Measurements from ENCODE around the gene CA7. TPM values are rescaled to one million over a fixed set of nuclear protein-coding genes. Genes with fewer than 3 reads are reported as not detected.

Gene CA7
- not detected in 2 replicates for total RNA-seq

DNA sequence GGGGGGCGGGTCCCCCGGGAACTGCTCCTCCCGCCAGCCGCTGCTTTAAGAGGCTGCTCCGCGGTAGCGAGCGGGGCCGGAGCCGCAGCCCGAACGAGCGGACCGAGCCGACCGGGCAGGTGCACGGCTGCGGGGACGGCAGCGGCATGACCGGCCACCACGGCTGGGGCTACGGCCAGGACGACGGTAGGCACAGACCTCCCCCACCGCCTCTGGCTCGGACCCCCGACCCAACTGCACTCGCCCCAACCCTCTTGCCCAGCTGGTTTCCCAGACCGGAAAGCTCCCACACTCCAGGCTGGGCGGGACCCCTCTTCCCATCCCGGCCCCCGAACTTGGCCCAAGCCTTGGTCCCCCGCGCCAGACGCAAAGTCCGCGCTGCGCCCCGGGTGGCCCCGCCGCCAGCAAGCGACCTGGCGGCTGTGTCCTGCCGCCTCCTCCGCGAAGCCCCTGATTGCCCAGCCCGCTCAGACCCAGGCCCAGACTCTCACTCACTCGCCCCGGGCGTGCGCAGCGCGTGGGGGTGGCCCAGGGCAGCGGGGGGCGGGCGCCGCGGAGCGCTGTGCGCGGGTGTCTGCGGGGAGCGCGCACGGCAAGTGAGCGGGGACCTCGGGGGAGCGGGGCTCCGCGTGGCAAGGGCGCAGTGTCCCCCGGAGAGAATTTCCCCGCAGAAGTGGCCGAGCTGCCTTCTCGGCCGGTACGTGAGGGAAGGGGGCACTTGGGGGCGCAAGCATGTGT is at the start of gene CA7:
Gene CA7 (plus strand): TSS at position 73 of the 738 bp plus-strand sequence. CDS start 74 bp downstream, at position 147.

GRCh38 chr16:66801320-66802105 is 42.7 kb upstream of the CA7 start, which contains the start of gene TERB1:
TSS of gene TERB1 (minus strand) at chr16:66801584. CDS start at chr16:66796798, 4,786 bp downstream.

DNA sequence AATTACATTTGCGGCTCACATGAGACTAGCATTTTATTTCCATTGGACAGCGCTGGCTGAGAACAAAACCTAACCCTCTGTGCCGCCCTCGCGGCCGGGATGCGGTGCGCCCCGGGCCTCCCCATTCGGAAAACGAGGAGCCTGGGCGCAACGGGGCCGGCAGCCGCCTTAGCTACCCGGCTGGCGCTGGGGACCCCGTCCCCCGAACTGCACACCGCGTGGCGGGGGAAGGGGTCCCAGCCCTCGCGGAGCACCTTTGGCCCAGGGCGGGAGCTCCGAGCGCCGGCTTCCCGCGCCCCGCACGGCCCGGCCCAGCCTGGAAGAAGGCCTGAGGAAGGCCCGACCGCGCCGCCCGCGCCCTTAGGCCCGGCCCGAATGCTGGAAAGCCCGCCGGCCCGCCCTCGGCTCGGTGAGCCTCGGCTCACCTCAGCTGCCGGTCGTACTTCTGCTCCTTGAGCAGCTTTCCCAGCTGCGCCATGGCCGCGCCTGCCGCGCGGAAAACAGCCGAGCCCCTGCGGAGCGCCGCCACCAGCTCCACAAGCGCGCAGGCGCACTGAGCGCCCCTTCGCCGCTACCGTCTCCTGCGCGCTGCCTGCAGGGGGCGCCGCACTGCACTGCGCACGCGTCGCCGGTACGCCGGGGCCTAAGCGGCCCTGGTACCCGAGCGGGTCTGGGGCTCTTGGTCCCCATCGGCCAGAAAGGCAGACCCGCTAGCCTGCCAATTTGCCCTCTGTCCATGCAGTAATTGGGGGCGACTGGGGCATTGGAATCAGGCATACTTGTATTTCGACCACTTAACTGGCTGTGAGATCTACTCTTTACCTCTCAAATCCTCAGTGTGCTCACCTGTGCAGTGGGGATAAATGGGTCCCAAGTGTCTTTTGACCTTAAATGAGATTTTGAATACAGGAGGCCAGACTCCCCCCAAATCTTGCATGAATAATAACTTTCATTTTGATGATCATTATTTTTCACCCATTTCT is 13.5 kb upstream of the CA7 start, which contains the start of gene NAE1:
Gene NAE1 (minus strand): TSS at position 555 of the 983 bp plus-strand sequence. CDS start 77 bp downstream, at position 478.

DNA sequence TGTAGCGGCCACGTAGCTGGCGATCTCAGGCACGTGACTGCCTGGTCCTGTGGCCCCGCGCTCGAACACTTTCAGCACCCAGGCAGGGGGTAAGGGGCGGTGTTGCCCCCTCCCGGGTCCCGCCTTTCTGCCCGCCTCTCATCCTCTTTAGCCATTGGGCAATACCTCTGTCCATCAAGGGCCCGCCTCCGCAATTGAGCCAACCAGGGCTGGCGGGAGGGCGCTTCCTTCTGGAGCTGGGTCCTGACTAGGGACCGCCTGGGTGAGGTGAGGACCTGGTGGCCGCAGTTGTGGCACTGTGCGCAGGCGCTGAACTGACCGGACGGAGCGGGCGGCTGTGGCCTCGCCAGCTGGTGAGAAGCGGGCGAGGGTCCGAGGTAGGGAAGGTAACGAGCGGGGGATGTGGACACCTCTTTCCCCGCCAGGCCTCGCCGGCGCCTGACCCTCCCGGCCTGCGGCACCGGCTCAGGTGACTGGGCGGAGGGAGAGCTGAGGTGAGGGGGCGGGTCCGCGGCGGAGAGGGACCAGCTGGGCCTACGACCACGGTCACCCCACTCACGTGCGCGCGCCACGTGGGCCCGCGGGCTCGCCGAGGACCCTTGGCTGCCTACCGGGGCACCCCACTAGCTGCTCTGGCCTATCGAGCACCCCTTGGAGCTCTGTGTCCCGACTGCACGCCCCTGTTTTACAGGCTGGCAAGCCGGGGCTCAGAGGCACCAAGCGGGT is 36.2 kb downstream of the CA7 start, which contains the start of gene PDP2:
Gene PDP2 (plus strand): TSS at position 228 of the 726 bp plus-strand sequence. CDS start 3,770 bp downstream, outside the sequence.

Other genes starting within 250 kb of the CA7 start
- gene CMTM3, start 239.7 kb upstream of the CA7 start, total RNA-seq, result 8.5 and 13.9 TPM in 2 replicates
- 19.6 and 20.6 TPM in 2 replicates for gene CMTM4, start 147.7 kb upstream of the CA7 start, total RNA-seq
- gene DYNC1LI2, start 92.8 kb upstream of the CA7 start, total RNA-seq, result 131 and 156 TPM in 2 replicates
- gene TERB1, start 42.8 kb upstream of the CA7 start, total RNA-seq, result 0.11 TPM in 1 of 2 replicates, not detected in the other
- 69.6 and 122 TPM in 2 replicates for gene NAE1, start 13.4 kb upstream of the CA7 start, total RNA-seq
- 17.1 and 17.7 TPM in 2 replicates for gene PDP2, start 36.1 kb downstream of the CA7 start, total RNA-seq
- gene CDH16, start 74.5 kb downstream of the CA7 start, total RNA-seq, result not detected in 2 replicates
- 3.8 and 8.0 TPM in 2 replicates for gene RRAD, start 81.1 kb downstream of the CA7 start, total RNA-seq
- 227 and 229 TPM in 2 replicates for gene CIAO2B, start 90.0 kb downstream of the CA7 start, total RNA-seq
- 23.8 and 29.5 TPM in 2 replicates for gene CES2, start 91.1 kb downstream of the CA7 start, total RNA-seq
- gene CES3, start 116.9 kb downstream of the CA7 start, total RNA-seq, result 0.25 and 0.55 TPM in 2 replicates
- 1.00 and 2.2 TPM in 2 replicates for gene CES4A, start 144.2 kb downstream of the CA7 start, total RNA-seq
- 121 and 197 TPM in 2 replicates for gene CBFB, start 184.7 kb downstream of the CA7 start, total RNA-seq

Measured in uterine smooth muscle cell (primary cell).